WI38 (cell line): ENCODE data around the gene TENM4.

Experiments
- H3K4me3 ChIP-seq: 2 replicates; pipeline ENCODE4 v1.5.1; 2011; ENCODE audit warnings: low read depth, mild to moderate bottlenecking, control low read depth, low read length
- CTCF ChIP-seq: IDR thresholded peaks from 2 replicates; pipeline ENCODE4 v1.5.1; 2012; ENCODE audit warnings: low read depth, mild to moderate bottlenecking, control low read depth, low read length

Gene TENM4

GRCh38 chr11:79074547-79074946 lies 366.3 kb downstream of the TENM4 start:
- TF ChIP-seq CTCF = no peak

DNA sequence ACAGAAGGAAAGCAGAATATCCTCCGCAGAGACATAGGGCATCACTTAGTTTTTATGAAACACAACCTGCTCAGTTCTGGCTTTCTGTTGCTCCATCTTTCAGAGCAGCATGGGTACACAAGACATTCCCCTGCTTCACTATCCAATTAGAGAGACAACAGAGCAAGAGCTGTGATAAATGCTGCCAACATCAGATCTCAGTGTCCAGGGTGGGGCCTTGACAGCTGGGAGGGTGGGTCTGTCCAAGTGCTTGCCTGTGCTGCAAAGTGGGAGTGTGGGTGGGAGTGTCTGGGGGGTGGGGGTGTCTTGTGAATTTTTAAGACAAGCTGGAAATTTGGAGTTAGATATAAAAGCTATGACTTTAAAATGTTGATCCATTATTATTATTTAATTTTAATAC lies 369.6 kb downstream of the TENM4 start:
- no peak overlapping the region for H3K4me3 ChIP-seq
- TF ChIP-seq CTCF = no peak

More at GRCh38 chr11:79074547-79074946, 366.3 kb downstream of the TENM4 start:
- no peak overlapping the region for H3K4me3 ChIP-seq

DNA sequence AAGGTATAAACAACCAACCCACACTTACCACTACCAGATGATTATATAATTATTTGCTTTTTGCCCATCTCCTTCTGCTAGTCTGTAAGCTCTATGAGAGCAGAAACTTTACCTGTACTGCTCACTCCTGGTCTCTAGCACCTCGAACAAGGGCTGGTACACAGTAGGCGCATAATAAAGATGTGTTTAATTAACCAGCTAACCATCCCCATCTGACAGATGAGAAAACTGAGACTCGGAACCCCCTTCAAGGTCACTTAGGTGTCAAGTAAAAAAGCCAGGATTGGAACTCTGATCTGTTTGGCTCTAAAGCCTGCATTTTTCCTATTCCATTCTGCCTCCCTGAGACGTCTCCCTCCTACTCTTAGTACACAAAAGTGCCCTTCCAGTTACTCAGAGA lies 370.3 kb downstream of the TENM4 start:
- H3K4me3 ChIP-seq = no peak overlapping the region
- no peak for TF ChIP-seq CTCF

- TF ChIP-seq CTCF = no peak
- H3K4me3 ChIP-seq = no peak overlapping the region
These were observed 371.3 kb downstream of the TENM4 start for GRCh38 chr11:79069504-79069903.

- no peak for TF ChIP-seq CTCF
- no peak overlapping the region for H3K4me3 ChIP-seq
These were observed 372.5 kb downstream of the TENM4 start for GRCh38 chr11:79068356-79068755.

GRCh38 chr11:79067352-79067679 lies 373.5 kb downstream of the TENM4 start:
- no peak overlapping the region for H3K4me3 ChIP-seq
- TF ChIP-seq CTCF = no peak

DNA sequence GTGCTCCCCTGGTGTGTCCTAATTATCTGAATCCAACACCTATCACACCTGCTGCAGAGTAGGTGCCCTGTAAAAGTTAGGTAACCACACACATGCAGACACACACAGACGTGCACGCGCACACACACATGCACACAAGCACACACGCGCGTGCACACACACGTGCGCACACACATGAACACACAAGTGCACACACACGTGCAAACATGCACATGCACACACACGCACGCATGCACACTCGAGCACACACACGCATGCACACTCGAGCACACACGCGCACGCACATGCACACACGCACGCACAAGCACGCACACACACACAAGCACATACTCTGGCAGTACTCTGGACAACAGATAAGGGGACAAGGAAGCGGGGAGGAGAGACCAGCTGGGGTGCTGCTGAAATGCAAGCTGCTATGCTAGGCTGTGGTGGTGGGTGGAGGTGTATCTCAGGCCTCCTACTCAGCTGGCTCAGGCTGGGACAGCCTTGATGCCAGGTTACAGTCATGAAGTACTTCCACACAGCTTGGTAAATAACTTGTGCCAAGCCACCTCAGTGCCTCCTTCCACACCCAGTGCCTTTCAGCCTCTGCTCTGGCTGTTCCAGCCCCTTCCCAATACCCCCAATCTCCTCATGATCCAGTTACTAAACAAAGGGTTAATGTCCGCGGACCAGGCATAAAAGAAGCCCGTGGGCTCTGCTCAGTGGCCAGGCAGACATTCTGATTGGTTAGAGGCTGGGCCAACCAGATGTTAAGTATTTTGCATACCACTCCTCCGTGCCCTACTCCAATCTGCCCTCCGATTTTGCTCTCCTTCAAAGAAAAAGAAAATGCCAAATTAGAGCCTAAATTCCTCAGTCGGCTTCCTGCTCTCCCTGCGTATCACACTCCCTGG lies 374.1 kb downstream of the TENM4 start:
- no peak for TF ChIP-seq CTCF
- H3K4me3 ChIP-seq = no peak overlapping the region
